ENCODE results near the gene MSN.

MSN gene

GRCh38 chrX:65674204-65674893, 6.9 kb downstream of the MSN start:
- no peak for DNase-seq

GRCh38 chrX:65677954-65678469, 10.6 kb downstream of the MSN start:
- DNase-seq = no peak

- no peak for DNase-seq
Measured at GRCh38 chrX:65679071-65679540, 11.7 kb downstream of the MSN start.

GRCh38 chrX:65681810-65682209, 14.4 kb downstream of the MSN start:
- DNase-seq = no peak

- no peak for DNase-seq
Measured at GRCh38 chrX:65685112-65685511, 17.7 kb downstream of the MSN start.

- DNase-seq = no peak
Measured at GRCh38 chrX:65686236-65686635, 18.8 kb downstream of the MSN start.

GRCh38 chrX:65687367-65687766, 19.9 kb downstream of the MSN start:
- no peak for DNase-seq

GRCh38 chrX:65688403-65688871, 21.0 kb downstream of the MSN start:
- DNase-seq = no peak

GRCh38 chrX:65689377-65689776, 21.9 kb downstream of the MSN start:
- DNase-seq = no peak

- no peak for DNase-seq
Measured at GRCh38 chrX:65690057-65690855, 22.8 kb downstream of the MSN start.

GRCh38 chrX:65695849-65696449, 28.5 kb downstream of the MSN start:
- DNase-seq = no peak

GRCh38 chrX:65696613-65697012, 29.2 kb downstream of the MSN start:
- no peak for DNase-seq

- no peak for DNase-seq
Measured at GRCh38 chrX:65697211-65697641, 29.8 kb downstream of the MSN start.

- DNase-seq = no peak
Measured at GRCh38 chrX:65697915-65698796, 30.7 kb downstream of the MSN start.

GRCh38 chrX:65702956-65703355, 35.5 kb downstream of the MSN start:
- no peak for DNase-seq

GRCh38 chrX:65705439-65705838, 38.0 kb downstream of the MSN start:
- DNase-seq = no peak

- DNase-seq = no peak
Measured at GRCh38 chrX:65706041-65706828, 38.8 kb downstream of the MSN start.

- DNase-seq = no peak
Measured at GRCh38 chrX:65707151-65707550, 39.7 kb downstream of the MSN start.

GRCh38 chrX:65712005-65712806, 44.8 kb downstream of the MSN start:
- DNase-seq = no peak

GRCh38 chrX:65718538-65718937, 51.1 kb downstream of the MSN start:
- no peak for DNase-seq
